Activated naive CD8-positive, alpha-beta T cell treated with anti-CD3 and anti-CD28 coated beads, Interleukin-2, amount 10 ng/mL, durations not matched to agents 7 days and 5 days (primary cell): Measurements from ENCODE around the gene ARHGEF17. TPM values are rescaled to one million over a fixed set of nuclear protein-coding genes. Genes with fewer than 3 reads are reported as not detected.

Experiments
- ATAC-seq: fragments of 150-1000 bp; cut with Tn5 transposase; one replicate; pipeline ENCODE4 v1.10.0; 2021; ENCODE audit warnings: low read depth, moderate library complexity
- POLR2A ChIA-PET: fragments of 350-600 bp; sonication (Branson Sonifier 250); formaldehyde crosslinking; loops from one replicate; lab custom pipeline; 2021; ENCODE audit warnings: antibody characterized with exemption; lab: Charles Lee
- DNase-seq: peaks from one replicate; pipeline ENCODE4 v3.0.0; 2021
- H3K27ac Mint-ChIP-seq: one replicate; pipeline ENCODE4 v1.8.0; 2022; ENCODE audit warnings: mild to moderate bottlenecking, mixed read lengths
- H3K27me3 Mint-ChIP-seq: one replicate; pipeline ENCODE4 v1.8.0; 2022; ENCODE audit warnings: mild to moderate bottlenecking, moderate library complexity, mixed read lengths
- H3K36me3 Mint-ChIP-seq: one replicate; pipeline ENCODE4 v1.8.0; 2021; ENCODE audit warnings: mild to moderate bottlenecking, mixed read lengths
- H3K4me1 Mint-ChIP-seq: one replicate; pipeline ENCODE4 v1.8.0; 2021; ENCODE audit warnings: mixed read lengths
- H3K4me3 Mint-ChIP-seq: one replicate; pipeline ENCODE4 v1.8.0; 2022; ENCODE audit warnings: mild to moderate bottlenecking, moderate library complexity, mixed read lengths
- H3K9me3 Mint-ChIP-seq: one replicate; pipeline ENCODE4 v1.8.0; 2021; ENCODE audit warnings: mixed read lengths
- total RNA-seq, 2 experiments: library from RNA; stranded (reverse); gene quantifications; one replicate each; pipeline ENCODE4 v1.2.3, GENCODE V29; 2021

ARHGEF17 gene
- total RNA-seq, 2 experiments from 2014 or later: not detected

- no peak for DNase-seq
- peak overlapping the region; percentile 70 for H3K4me3 Mint-ChIP-seq
- H3K9me3 Mint-ChIP-seq: no peaks in the 10 kb centered on the region
- peaks cover 34% of the 10 kb centered on the region for H3K4me1 Mint-ChIP-seq
- no peaks in the 10 kb centered on the region for H3K27me3 Mint-ChIP-seq
- no peak for ATAC-seq
- POLR2A ChIA-PET: interaction anchor here (2.0 kb wide), 3 partner anchors 10 to 25 kb away, joined by 8 to 10 read pairs (median 9); no protein-coding TSS in a partner anchor
- H3K27ac Mint-ChIP-seq: peak overlapping the region; percentile 91
- peaks cover 5% of the 10 kb centered on the region for H3K36me3 Mint-ChIP-seq
Observed at GRCh38 chr11:73375830-73376159, 67.7 kb downstream of the ARHGEF17 start.

- DNase-seq (peak; percentile 99), ATAC-seq (peak; percentile 79)
- POLR2A ChIA-PET: interaction anchor here (1.1 to 2.0 kb wide), 4 partner anchors 9 to 272 kb away, joined by 4 to 10 read pairs (median 8); no protein-coding TSS in a partner anchor
- Mint-ChIP-seq H3K9me3 (no peaks in the 10 kb centered on the region), H3K27me3 (no peaks in the 10 kb centered on the region), H3K27ac (peak within 1 kb of the TSS; percentile 91), H3K4me1 (peaks cover 38% of the 10 kb centered on the region), H3K36me3 (peaks cover 5% of the 10 kb centered on the region), H3K4me3 (peak within 1 kb of the TSS; percentile 93)
Observed at GRCh38 chr11:73376160-73376802, 68.2 kb downstream of the ARHGEF17 start, which contains the start of gene RELT. Gene RELT, plus strand, starts transcription at chr11:73376399. Its CDS starts 12,738 bp downstream, at chr11:73389137.

- Mint-ChIP-seq H3K36me3 (peaks cover 5% of the 10 kb centered on the region), H3K4me3 (peak overlapping the region; percentile 93), H3K9me3 (no peaks in the 10 kb centered on the region), H3K4me1 (peaks cover 36% of the 10 kb centered on the region), H3K27me3 (no peaks in the 10 kb centered on the region), H3K27ac (peak overlapping the region; percentile 91)
- POLR2A ChIA-PET: interaction anchor here (0.8 to 2.0 kb wide), 7 partner anchors 8 to 271 kb away, joined by 3 to 10 read pairs (median 4); no protein-coding TSS in a partner anchor
- ATAC-seq (peak; percentile 27), DNase-seq (peak; percentile 72)
Observed at GRCh38 chr11:73376803-73377629, 68.9 kb downstream of the ARHGEF17 start.

- H3K36me3 Mint-ChIP-seq: peaks cover 5% of the 10 kb centered on the region
- H3K27ac Mint-ChIP-seq: peak overlapping the region; percentile 54
- no peak overlapping the region for H3K4me3 Mint-ChIP-seq
- DNase-seq (no peak), ATAC-seq (no peak)
- POLR2A ChIA-PET: interaction anchor here (0.9 kb wide), 1 partner anchor 13 kb away, joined by 3 read pairs; no protein-coding TSS in a partner anchor
- H3K4me1 Mint-ChIP-seq: peaks cover 48% of the 10 kb centered on the region
- no peaks in the 10 kb centered on the region for H3K27me3 Mint-ChIP-seq
- H3K9me3 Mint-ChIP-seq: no peaks in the 10 kb centered on the region
Observed at GRCh38 chr11:73379189-73379880, 71.3 kb downstream of the ARHGEF17 start.

GRCh38 chr11:73380331-73380730 lies 72.3 kb downstream of the ARHGEF17 start:
- no peak for ATAC-seq
- Mint-ChIP-seq H3K36me3 (peaks cover 5% of the 10 kb centered on the region), H3K4me1 (peaks cover 56% of the 10 kb centered on the region), H3K27me3 (no peaks in the 10 kb centered on the region), H3K9me3 (no peaks in the 10 kb centered on the region), H3K27ac (no peak overlapping the region), H3K4me3 (no peak overlapping the region)
- POLR2A ChIA-PET: interaction anchor here (0.6 kb wide), 1 partner anchor 15 kb away, joined by 3 read pairs; no protein-coding TSS in a partner anchor
- DNase-seq: no peak

- DNase-seq (no peak), ATAC-seq (no peak)
- H3K27ac Mint-ChIP-seq: peak overlapping the region; percentile 61
- peaks cover 57% of the 10 kb centered on the region for H3K4me1 Mint-ChIP-seq
- peaks cover 5% of the 10 kb centered on the region for H3K36me3 Mint-ChIP-seq
- no peak overlapping the region for H3K4me3 Mint-ChIP-seq
- POLR2A ChIA-PET: no interaction called here
- H3K9me3 Mint-ChIP-seq: no peaks in the 10 kb centered on the region
- no peaks in the 10 kb centered on the region for H3K27me3 Mint-ChIP-seq
Observed at GRCh38 chr11:73380897-73381410, 72.9 kb downstream of the ARHGEF17 start.

GRCh38 chr11:73381589-73381988 lies 73.5 kb downstream of the ARHGEF17 start:
- no peak for DNase-seq
- Mint-ChIP-seq H3K36me3 (peaks cover 5% of the 10 kb centered on the region), H3K27me3 (no peaks in the 10 kb centered on the region), H3K4me3 (no peak overlapping the region), H3K27ac (no peak overlapping the region), H3K9me3 (no peaks in the 10 kb centered on the region), H3K4me1 (peaks cover 64% of the 10 kb centered on the region)
- POLR2A ChIA-PET: no interaction called here
- no peak for ATAC-seq

GRCh38 chr11:73382183-73382582 lies 74.1 kb downstream of the ARHGEF17 start:
- no peaks in the 10 kb centered on the region for H3K9me3 Mint-ChIP-seq
- DNase-seq (no peak), ATAC-seq (no peak)
- peaks cover 3% of the 10 kb centered on the region for H3K36me3 Mint-ChIP-seq
- POLR2A ChIA-PET: no interaction called here
- peaks cover 67% of the 10 kb centered on the region for H3K4me1 Mint-ChIP-seq
- H3K27ac Mint-ChIP-seq: peak overlapping the region; percentile 71
- H3K4me3 Mint-ChIP-seq: no peak overlapping the region
- H3K27me3 Mint-ChIP-seq: no peaks in the 10 kb centered on the region

GRCh38 chr11:73382747-73383146 lies 74.7 kb downstream of the ARHGEF17 start:
- Mint-ChIP-seq H3K36me3 (peaks cover 2% of the 10 kb centered on the region), H3K27me3 (no peaks in the 10 kb centered on the region), H3K27ac (peak overlapping the region; percentile 45), H3K4me3 (no peak overlapping the region), H3K9me3 (no peaks in the 10 kb centered on the region), H3K4me1 (peaks cover 69% of the 10 kb centered on the region)
- ATAC-seq (no peak), DNase-seq (no peak)
- POLR2A ChIA-PET: interaction anchor here (0.9 kb wide), 1 partner anchor 17 kb away, joined by 3 read pairs; no protein-coding TSS in a partner anchor

GRCh38 chr11:73383249-73384124 lies 75.4 kb downstream of the ARHGEF17 start:
- Mint-ChIP-seq H3K4me3 (peak overlapping the region; percentile 78), H3K4me1 (peaks cover 67% of the 10 kb centered on the region), H3K9me3 (no peaks in the 10 kb centered on the region), H3K27ac (peak overlapping the region; percentile 91), H3K36me3 (no peaks in the 10 kb centered on the region), H3K27me3 (no peaks in the 10 kb centered on the region)
- DNase-seq (no peak), ATAC-seq (no peak)
- POLR2A ChIA-PET: interaction anchor here (0.9 to 1.7 kb wide), 4 partner anchors 18 to 1109 kb away, joined by 3 read pairs; no protein-coding TSS in a partner anchor

- H3K9me3 Mint-ChIP-seq: no peaks in the 10 kb centered on the region
- peaks cover 62% of the 10 kb centered on the region for H3K4me1 Mint-ChIP-seq
- ATAC-seq (no peak), DNase-seq (no peak)
- POLR2A ChIA-PET: interaction anchor here (1.0 to 1.8 kb wide), 5 partner anchors 14 to 1109 kb away, joined by 3 to 7 read pairs (median 3); no protein-coding TSS in a partner anchor
- H3K36me3 Mint-ChIP-seq: peaks cover under 1% of the 10 kb centered on the region
- no peaks in the 10 kb centered on the region for H3K27me3 Mint-ChIP-seq
- H3K27ac Mint-ChIP-seq: peak overlapping the region; percentile 91
- H3K4me3 Mint-ChIP-seq: peak overlapping the region; percentile 78
Observed at GRCh38 chr11:73384125-73384441, 76.0 kb downstream of the ARHGEF17 start.

- H3K36me3 Mint-ChIP-seq: peaks cover 1% of the 10 kb centered on the region
- peak overlapping the region; percentile 78 for H3K4me3 Mint-ChIP-seq
- ATAC-seq (peak; percentile 11), DNase-seq (no peak)
- peaks cover 62% of the 10 kb centered on the region for H3K4me1 Mint-ChIP-seq
- POLR2A ChIA-PET: interaction anchor here (0.7 to 1.8 kb wide), 8 partner anchors 8 to 1108 kb away, joined by 3 to 9 read pairs (median 3); partner anchors contain the start of gene RELT
- no peaks in the 10 kb centered on the region for H3K27me3 Mint-ChIP-seq
- peak overlapping the region; percentile 91 for H3K27ac Mint-ChIP-seq
- H3K9me3 Mint-ChIP-seq: no peaks in the 10 kb centered on the region
Observed at GRCh38 chr11:73384531-73384871, 76.4 kb downstream of the ARHGEF17 start.
